ENCODE results near the gene SLC17A5.
"Not testable (repeated sequence)": the region's sequence is repeated elsewhere in the genome, so short reads cannot be mapped to it uniquely, and the experiment has no call there.

SLC17A5 gene

DNA sequence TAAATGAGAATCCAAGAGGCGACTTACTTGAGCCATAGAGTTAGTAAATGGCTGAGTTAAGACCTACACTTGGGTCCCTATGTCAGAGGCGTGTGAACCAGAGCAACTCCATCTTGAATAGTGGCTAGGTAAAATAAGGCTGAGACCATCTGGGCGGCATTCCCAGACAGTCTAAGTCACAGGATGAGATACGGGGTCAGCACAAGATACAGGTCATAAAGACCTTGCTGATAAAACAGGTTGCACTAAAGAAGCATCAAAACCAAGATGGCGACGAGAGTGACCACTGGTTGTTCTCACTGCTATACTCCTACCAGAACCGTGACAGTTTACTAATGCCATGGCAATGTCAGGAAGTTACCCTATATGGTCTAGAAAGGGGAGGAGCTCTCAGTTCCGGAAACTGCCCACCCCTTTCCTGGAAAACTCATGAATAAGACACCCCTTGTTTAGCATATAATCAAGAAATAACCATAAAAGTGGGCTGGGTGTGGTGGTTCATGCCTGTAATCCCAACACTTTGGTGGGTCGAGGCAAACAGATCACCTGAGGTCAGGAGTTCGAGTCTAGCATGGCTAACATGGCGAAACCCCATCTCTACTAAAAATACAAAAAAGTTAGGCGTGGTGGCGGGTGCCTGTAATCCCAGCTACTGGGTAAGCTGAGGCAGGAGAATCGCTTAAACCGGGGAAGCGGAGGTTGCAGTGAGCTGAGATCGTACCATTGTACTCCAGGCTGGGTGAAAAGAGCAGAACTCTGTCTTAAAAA is 89.0 kb downstream of the SLC17A5 start:
- DNase-seq, result no peak

DNA sequence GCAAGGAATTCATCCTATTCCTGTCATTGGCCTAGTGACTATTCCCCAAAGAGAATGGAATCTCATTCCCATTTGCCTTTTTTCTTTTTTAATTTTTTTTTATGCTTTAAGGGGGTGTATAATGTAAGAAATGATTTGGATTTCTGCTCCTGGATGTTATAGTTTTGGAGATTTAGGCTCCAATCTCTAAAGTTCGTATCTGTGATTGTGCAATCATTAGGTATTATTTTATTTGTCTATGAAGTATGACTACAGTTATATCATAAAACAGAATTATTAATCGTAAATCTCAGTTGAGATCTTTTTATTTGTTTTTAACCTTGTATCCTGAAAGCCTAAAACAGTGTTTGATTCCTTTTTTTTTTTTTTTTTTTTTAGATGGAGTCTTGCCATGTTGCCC is 91.2 kb downstream of the SLC17A5 start:
- DNase-seq, result no peak

DNA sequence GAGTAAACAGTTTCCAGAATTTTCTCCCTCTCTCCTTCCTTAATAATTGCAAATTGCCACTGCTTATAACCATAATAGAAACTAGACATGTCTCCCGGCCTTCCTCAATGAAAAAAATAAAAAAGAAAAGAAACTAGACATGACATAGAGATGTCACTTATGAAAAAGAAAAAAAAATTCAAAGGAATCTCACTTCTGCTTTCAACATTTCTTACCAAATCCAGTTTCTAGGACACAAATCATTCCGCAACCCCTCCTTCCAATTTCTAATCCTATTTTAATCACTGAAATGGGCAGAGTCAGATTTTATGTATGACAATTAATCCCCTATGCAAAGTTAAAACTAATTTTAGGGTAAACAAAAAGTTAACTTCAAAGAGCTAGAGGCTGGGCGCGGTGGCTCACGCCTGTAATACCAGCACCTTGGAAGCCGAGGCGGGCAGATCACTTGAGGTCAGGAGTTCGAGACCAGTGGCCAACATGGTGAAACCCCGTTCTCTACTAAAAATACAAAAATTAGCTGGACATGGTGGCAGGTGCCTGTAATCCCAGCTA is 92.9 kb downstream of the SLC17A5 start:
- DNase-seq, result no peak

DNA sequence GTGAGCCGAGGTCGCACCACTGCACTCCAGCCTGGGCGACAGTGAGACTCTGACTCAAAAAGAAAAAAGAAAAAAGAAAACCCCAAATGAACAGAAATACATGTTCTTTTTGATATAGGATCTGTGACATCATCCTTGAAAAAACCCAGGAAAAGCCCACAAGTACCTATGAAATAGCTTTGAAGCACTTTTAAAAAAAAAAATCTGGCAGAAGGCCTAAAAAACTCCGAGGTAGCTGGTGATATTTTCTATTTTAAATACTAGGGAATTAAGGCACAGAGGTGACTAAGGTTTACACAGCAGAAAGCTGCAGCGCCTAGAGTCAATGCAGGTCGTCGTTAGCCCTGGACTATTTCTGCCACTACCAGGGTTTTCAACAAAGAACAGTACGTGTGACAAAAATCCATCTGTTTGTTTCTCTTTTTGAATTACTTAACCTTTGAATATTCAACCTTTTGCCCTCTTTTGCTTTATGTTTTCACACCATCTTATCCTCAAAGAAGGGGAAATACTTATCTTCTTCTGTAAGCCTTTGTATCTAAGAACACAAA is 93.5 kb downstream of the SLC17A5 start:
- DNase-seq, result no peak

DNA sequence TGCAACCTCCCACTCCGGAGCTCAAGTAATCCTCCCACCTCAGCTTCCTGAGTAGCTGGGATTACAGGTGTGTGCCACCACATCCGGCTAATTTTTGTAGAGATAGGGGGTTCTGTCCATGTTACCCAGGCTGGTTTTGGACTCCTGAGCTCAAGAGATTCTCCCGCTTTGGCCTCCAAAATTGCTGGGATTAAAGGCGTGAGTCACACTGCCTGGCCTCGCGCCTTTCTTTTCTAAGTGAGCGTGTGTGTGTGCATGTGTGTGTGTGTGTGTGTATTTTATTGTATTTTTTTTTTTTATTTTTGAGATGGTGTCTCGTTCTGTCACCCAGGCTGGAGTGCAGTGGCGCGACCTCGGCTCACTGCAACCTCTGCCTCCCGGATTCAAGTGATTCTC is 94.4 kb downstream of the SLC17A5 start:
- DNase-seq, result not testable (repeated sequence)

DNA sequence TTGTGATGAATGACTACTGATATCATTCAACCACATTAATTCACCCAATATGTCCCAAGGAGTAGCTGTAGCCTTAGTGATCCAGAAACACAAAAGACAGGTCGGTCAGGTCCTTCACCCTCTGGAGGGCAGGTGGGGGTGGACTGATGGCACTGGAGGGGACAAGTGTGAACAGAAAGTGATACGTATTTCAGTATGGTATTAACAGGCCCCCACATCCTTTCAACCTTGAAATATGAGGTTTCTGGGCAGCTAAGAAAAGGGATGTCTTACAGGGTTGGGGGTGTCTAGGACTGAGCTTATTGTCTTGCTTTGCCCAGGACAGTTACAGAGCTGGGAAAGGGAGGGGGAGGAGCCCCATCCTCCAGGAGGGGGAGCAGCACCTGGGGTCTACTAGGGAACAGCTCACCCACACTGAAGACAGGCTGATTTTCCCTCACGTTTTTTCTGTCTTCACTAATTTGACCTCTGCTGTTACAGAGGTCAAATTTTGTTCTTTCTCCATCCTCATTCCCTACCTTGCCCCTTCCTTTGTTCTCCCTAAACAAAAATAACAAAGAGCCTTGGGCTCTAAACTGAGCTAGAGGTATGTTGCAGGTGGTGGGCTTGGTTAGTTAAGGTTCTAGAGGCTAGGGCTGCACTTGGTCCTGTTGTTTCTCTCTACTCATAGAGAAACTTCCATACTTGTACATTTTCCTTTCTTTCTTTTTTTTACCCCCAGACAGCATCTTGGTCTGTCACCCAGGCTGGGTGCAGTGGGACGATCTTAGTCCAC is 95.0 kb downstream of the SLC17A5 start:
- no peak for DNase-seq

DNA sequence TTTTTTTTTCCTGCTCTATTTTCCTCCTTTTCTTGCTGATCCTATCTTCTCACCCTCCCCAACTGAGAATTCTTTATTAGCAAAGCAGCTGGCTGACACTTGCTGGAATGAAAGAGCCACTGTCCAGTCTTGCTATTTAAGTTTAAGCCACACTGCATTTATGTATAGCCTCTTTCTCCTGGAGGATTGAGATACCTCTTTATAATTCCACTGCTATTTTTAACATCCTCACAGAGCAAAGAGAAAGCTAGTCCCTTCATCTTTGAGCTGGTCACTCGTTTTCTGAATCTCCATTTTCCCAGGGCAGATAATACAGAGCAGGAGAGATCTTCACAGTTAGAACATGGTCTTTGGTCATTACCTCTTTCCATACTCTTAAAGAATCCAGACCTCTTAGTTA is 97.0 kb downstream of the SLC17A5 start:
- DNase-seq, result no peak

DNA sequence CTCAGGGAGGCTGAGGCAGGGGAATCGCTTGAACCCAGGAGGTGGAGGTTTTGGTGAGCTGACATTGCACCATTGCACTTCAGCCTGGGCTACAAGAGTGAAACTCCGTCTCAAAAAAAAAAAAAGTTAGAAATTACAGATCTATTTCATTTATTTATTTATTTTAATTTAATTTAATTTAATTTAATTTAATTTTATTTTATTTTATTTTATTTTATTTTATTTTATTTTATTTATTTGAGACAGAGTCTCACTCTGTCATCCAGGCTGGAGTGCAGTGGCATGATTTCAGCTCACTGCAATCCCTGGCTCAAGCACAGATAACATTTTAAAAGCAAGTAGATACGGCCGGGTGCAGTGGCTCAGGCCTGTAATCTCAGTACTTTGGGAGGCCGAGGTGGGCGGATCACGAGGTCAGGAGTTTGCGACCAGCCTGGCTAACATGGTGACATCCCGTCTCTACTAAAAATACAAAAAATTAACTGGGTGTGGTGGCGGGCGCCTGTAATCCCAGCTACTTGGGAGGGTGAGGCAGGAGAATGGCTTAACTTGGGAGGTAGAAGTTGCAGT is 98.3 kb downstream of the SLC17A5 start:
- DNase-seq, result not testable (repeated sequence)

DNA sequence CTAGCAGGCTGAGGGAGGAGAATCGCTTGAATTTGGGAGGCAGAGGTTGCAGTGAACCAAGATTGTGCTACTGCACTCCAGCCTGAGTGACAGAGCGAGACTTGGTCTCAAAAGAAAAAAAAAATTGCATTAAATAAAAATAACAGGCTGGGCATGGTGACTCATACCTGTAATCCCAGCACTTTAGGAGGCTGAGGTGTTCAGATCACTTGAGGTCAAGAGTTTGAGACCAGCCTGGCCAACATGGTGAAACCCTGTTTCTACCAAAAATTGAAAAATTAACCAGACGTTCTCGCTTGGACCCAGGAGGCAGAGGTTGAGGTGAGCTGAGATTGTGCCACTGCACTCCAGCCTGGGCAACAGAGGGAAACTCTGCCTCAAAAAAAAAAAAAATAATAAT is 102.7 kb downstream of the SLC17A5 start:
- DNase-seq, result not testable (repeated sequence)

DNA sequence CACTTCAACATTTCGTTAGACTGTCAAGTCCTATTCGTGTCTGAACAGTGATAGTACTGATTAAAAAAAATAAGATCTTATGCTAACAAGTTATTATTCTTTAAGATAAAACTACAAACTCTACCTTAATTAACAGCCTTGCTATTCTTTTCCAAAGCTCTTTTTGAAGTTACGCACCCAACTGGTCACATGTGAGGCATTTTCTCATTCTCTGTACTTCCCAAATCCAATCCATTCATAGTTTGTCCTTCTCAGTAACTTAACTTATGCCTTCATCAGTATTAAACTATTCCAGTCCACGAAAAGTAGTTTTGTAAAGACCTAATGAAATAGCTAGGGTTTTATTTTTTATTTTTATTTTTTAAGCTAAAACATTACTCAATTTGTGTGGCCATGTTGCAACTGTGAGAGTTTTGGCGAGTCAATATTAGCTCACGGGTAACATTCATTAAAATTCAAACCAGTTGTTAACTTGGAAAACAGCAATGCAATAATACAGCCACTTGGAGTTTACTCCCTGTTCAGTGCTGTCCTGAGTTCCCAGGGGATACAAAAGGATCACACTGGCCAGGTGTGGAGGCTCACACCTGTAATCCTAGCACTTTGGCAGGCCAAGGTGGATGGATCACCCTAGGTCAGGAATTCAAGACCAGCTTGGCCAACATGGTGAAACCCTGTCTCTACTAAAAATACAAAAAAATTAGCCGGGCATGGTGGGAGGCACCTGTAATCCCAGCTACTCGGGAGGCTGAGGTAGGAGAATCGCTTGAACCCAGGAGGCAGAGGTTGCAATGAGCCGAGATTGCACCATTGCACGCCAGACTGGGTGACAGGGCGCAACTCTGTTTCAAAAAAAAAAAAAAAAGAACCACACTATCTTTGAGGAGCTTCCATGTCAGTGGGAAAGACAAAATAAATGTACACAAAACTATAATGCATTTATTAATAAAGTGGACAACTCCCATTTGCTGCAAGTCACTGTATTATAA is 105.0 kb downstream of the SLC17A5 start:
- no peak for DNase-seq

DNA sequence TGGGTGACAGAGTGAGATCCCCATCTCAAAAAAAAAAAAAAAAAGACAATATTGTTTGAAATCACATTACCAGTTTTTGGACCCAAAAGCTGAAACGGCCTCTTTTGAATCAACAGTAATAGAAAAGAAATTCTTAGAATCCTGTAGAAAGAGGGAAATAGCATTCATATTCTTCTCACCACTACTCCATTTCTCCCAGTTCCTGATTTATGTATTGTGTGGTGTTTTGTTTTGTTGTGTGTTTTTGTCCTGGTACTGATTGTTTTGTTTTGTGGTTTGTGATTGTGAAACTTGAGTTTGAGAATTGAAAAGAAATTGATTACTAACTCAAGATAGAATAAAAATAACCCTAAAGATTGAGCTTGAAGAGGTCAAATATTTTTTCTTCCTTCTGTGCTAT is 106.8 kb downstream of the SLC17A5 start:
- no peak for DNase-seq

Measured in SIG-M5 (cell line).